GM13976 (cell line): ENCODE results near the gene TTC1.

Experiments
- DNase-seq: peaks from one replicate; pipeline ENCODE4 v3.0.0; 2012; ENCODE audit warnings: low spot score
- in situ Hi-C: fragments of 300-500 bp; cut with MboI; formaldehyde crosslinking; loops from one replicate; pipeline ENCODE4 v1.12.0; 2022; ENCODE audit warnings: low sequenced_read_pairs, mixed read lengths, inconsistent platforms; ENCODE audit not compliant: unreplicated experiment
- TF ChIP-seq, protein P1 (sequence below): IDR thresholded peaks from 2 replicates; pipeline ENCODE4 v1.5.1; 2012; ENCODE audit warnings: borderline replicate concordance, mild to moderate bottlenecking; ENCODE audit not compliant: insufficient read depth; ENCODE audit errors: extremely low read depth, missing control alignments, control extremely low read depth

TTC1 gene

DNA sequence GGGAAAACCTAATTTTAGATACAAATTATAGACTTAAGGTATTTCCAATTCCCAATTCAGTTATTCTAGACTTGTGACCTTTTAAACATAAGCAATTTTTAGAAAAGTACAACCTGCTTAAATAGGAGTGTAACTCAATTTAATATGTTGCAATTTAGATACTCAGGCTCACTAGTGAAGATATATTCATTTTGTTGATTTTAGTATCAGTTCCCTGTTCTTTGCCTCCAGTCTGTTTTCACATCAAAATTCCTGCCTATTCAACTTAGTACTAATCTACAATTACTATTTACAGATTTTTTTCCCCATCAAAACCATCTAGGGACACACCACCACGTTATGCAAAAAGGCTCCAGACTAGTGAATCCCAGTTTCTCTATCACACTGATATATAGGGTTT lies 79.9 kb downstream of the TTC1 start:
- in situ Hi-C loops, result no loop called here
- no peak for DNase-seq
- TF ChIP-seq, protein P1, sequence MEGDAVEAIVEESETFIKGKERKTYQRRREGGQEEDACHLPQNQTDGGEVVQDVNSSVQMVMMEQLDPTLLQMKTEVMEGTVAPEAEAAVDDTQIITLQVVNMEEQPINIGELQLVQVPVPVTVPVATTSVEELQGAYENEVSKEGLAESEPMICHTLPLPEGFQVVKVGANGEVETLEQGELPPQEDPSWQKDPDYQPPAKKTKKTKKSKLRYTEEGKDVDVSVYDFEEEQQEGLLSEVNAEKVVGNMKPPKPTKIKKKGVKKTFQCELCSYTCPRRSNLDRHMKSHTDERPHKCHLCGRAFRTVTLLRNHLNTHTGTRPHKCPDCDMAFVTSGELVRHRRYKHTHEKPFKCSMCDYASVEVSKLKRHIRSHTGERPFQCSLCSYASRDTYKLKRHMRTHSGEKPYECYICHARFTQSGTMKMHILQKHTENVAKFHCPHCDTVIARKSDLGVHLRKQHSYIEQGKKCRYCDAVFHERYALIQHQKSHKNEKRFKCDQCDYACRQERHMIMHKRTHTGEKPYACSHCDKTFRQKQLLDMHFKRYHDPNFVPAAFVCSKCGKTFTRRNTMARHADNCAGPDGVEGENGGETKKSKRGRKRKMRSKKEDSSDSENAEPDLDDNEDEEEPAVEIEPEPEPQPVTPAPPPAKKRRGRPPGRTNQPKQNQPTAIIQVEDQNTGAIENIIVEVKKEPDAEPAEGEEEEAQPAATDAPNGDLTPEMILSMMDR, result no peak

DNA sequence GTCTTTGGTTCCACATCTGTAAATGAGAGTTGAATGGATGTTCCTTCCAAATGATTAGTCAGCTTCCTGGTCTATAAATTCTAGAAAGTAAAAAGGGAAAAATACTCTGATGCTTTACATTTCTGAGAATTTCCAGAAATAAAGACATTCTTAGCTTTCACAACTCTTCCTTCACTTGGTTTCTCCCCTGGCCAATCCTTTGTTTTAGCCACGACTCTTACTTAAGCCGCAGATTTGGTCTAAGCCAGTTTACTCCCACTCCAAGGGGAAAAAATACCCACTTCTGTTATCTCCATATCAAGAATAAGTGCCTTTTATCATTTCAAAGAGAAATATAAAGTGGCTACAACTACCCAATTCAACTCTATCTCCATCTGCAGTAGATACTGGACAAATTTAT lies 80.6 kb downstream of the TTC1 start:
- TF ChIP-seq, protein P1, result no peak
- no peak for DNase-seq
- in situ Hi-C loops, result no loop called here

DNA sequence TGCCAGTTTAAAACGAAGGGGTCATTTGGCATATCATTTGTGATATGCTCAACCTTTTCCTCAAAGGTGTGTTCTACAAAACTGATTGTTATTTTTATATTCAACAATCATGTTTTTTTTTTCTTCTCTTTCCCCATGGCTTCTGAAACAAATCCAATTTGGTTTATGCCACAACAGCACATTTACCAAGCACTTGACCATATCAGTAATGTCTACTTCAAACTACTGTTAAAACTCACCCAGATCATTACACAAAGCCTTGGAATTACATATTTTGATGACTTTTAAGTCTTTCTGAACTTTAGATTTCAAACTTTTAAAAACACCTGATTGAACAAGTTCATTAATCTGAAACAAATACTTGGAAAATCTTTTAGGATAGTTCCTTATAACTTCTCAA lies 81.1 kb downstream of the TTC1 start:
- DNase-seq, result no peak
- TF ChIP-seq, protein P1, result no peak
- in situ Hi-C loops, result no loop called here

- TF ChIP-seq, protein P1, result no peak
- in situ Hi-C loops, result no loop called here
- no peak for DNase-seq
Measured at GRCh38 chr5:160092514-160092913, 83.6 kb downstream of the TTC1 start.

DNA sequence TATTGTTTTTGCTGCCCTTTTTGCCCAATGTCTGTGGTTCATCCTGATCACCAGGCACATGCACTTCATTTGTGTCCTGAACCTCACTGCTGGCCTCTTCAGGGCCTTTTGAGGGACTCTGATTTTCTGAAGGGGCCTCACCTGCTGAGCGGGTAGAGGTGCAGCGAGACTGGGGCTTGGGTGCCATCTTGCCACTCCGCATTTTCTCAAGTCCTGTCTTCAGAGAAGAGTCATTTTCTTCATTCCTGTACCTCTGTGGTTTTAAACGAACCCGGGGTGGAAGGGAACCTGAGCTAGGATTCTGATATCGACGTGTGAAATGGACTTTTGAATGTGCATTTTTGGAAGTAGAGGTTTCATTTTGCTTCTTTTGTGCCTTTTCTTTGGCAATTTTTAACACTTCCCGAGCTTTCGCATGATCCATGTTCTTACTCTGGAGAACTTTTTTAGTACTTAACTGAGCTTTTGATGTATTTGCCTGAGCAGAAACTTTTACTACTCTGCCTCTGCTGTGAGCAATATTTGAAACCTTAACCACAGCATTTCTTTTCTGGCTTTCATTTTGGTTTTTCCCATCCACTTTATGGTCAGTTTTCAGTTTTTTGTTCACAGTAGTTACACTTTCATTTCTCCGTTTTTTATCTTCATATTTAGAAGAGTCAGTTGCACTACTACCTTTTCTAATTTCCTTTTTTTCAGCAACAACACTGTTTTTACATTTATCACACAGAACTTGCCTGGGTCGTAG lies 84.2 kb downstream of the TTC1 start:
- in situ Hi-C loops, result no loop called here
- TF ChIP-seq, protein P1, result no peak
- DNase-seq, result peak; percentile 46

GRCh38 chr5:160096178-160096577 lies 87.2 kb downstream of the TTC1 start:
- TF ChIP-seq, protein P1, result no peak
- DNase-seq, result no peak
- in situ Hi-C loops, result no loop called here
